IMR-90 (cell line): ENCODE measurements around the gene TNS2. TPM values are rescaled to one million over a fixed set of nuclear protein-coding genes. Genes with fewer than 3 reads are reported as not detected.

ENCODE experiments used
- ATAC-seq: fragments of 200-7000 bp; cut with Tn5 transposase; 2 replicates; pipeline ENCODE4 v1.9.1; 2020; ENCODE audit warnings: low read depth, mild to moderate bottlenecking, moderate library complexity
- BruUV-seq: library from RNA; stranded (reverse); fragments of 400-500 nt; replicated peaks from 2 replicates; lab custom pipeline; 2021; lab: Mats Ljungman, UMichigan
- CTCF ChIA-PET: fragments of 300-600 bp; formaldehyde crosslinking; extraction: SDS; loops from one replicate; lab custom pipeline; 2021; ENCODE audit warnings: antibody characterized with exemption; lab: Yijun Ruan, JAX
- POLR2A ChIA-PET: fragments of 300-600 bp; sonication (Branson Sonifier 250); formaldehyde crosslinking; loops from one replicate; lab custom pipeline; 2022; ENCODE audit warnings: antibody characterized with exemption; ENCODE audit not compliant: unreplicated experiment; lab: Charles Lee
- DNase-seq: peaks from one replicate; pipeline ENCODE4 v3.0.0; 2013
- H2AFZ ChIP-seq: replicated peaks from 2 replicates; pipeline ENCODE3; 2013; ENCODE audit warnings: low read length, mild to moderate bottlenecking; ENCODE audit not compliant: poor library complexity
- H2AK5ac ChIP-seq: 2 replicates; pipeline ENCODE4 v1.6.1; 2013; ENCODE audit warnings: low read depth, low read length, inconsistent platforms
- H2AK9ac ChIP-seq: replicated peaks from 2 replicates; pipeline ENCODE3; 2013; ENCODE audit warnings: mild to moderate bottlenecking, low read depth, low read length, moderate library complexity; ENCODE audit not compliant: poor library complexity
- H2BK120ac ChIP-seq: 2 replicates; pipeline ENCODE4 v1.6.1; 2013; ENCODE audit warnings: low read depth, low read length, inconsistent platforms
- H2BK15ac ChIP-seq: 3 replicates; pipeline ENCODE4 v1.6.1; 2013; ENCODE audit warnings: low read depth, low read length, inconsistent platforms
- H2BK20ac ChIP-seq: 2 replicates; pipeline ENCODE4 v1.6.1; 2013; ENCODE audit warnings: low read depth, mild to moderate bottlenecking, inconsistent platforms, low read length, moderate library complexity
- H2BK5ac ChIP-seq: 2 replicates; pipeline ENCODE4 v1.6.1; 2013; ENCODE audit warnings: mild to moderate bottlenecking, low read depth, low read length, inconsistent platforms; ENCODE audit not compliant: poor library complexity, severe bottlenecking
- H3K14ac ChIP-seq: replicated peaks from 2 replicates; pipeline ENCODE4 v1.6.1; 2013; ENCODE audit warnings: low read depth, low read length, inconsistent platforms
- H3K18ac ChIP-seq: 2 replicates; pipeline ENCODE4 v1.6.1; 2013; ENCODE audit warnings: low read depth, low read length, control low read depth
- H3K23ac ChIP-seq: 2 replicates; pipeline ENCODE4 v1.6.1; 2013; ENCODE audit warnings: low read depth, low read length, inconsistent platforms
- H3K27ac ChIP-seq: 2 replicates; pipeline ENCODE4 v1.5.1; 2013; ENCODE audit warnings: mild to moderate bottlenecking, control low read depth, low read length; ENCODE audit not compliant: insufficient read depth
- H3K27me3 ChIP-seq: 2 replicates; pipeline ENCODE4 v1.6.1; 2013; ENCODE audit warnings: low read length; ENCODE audit not compliant: control insufficient read depth, insufficient read depth
- H3K36me3 ChIP-seq: 2 replicates; pipeline ENCODE4 v1.6.1; 2013; ENCODE audit warnings: low read length, mixed read lengths; ENCODE audit not compliant: control insufficient read depth, insufficient read depth
- H3K4ac ChIP-seq: 2 replicates; pipeline ENCODE4 v1.6.1; 2013; ENCODE audit warnings: low read depth, low read length, inconsistent platforms
- H3K4me1 ChIP-seq: 2 replicates; pipeline ENCODE4 v1.6.1; 2013; ENCODE audit warnings: low read length, mixed read lengths; ENCODE audit not compliant: control insufficient read depth, insufficient read depth
- H3K4me2 ChIP-seq: 2 replicates; pipeline ENCODE4 v1.6.1; 2013; ENCODE audit warnings: low read depth, mild to moderate bottlenecking, control low read depth, low read length, moderate library complexity
- H3K4me3 ChIP-seq: 2 replicates; pipeline ENCODE4 v1.5.1; 2013; ENCODE audit warnings: low read depth, mild to moderate bottlenecking, control low read depth, low read length, moderate library complexity; ENCODE audit not compliant: insufficient read depth
- H3K56ac ChIP-seq: 2 replicates; pipeline ENCODE4 v1.6.1; 2013; ENCODE audit warnings: low read length, inconsistent platforms; ENCODE audit not compliant: insufficient read depth; ENCODE audit errors: extremely low read depth
- H3K79me1 ChIP-seq, 2 experiments: 2 replicates each; pipeline ENCODE4 v1.6.1; 2013; ENCODE audit warnings: low read length in 2 of 2, inconsistent platforms in 1 of 2, low read depth in 1 of 2
- H3K9ac ChIP-seq: 2 replicates; pipeline ENCODE4 v1.6.1; 2013; ENCODE audit warnings: low read depth, low read length, control low read depth
- H3K9me1 ChIP-seq: 2 replicates; pipeline ENCODE4 v1.6.1; 2013; ENCODE audit warnings: low read length, inconsistent platforms; ENCODE audit not compliant: insufficient read depth
- H3K9me3 ChIP-seq: 2 replicates; pipeline ENCODE4 v1.6.1; 2013; ENCODE audit warnings: low read length; ENCODE audit not compliant: control insufficient read depth, insufficient read depth
- H4K20me1 ChIP-seq: 2 replicates; pipeline ENCODE4 v1.6.1; 2013; ENCODE audit warnings: low read length, inconsistent platforms; ENCODE audit not compliant: insufficient read depth
- H4K5ac ChIP-seq: 2 replicates; pipeline ENCODE4 v1.6.1; 2013; ENCODE audit warnings: mild to moderate bottlenecking, low read depth, low read length, control low read depth
- H4K8ac ChIP-seq, 2 experiments: 2 replicates each; pipeline ENCODE4 v1.6.1; 2013; ENCODE audit warnings: low read depth in 2 of 2, low read length in 2 of 2, control low read depth in 1 of 2, inconsistent platforms in 1 of 2
- H4K91ac ChIP-seq: 2 replicates; pipeline ENCODE4 v1.6.1; 2013; ENCODE audit warnings: low read depth, low read length, inconsistent platforms; ENCODE audit not compliant: insufficient read depth
- BHLHE40 ChIP-seq: fragments of 150-350 bp; IDR thresholded peaks from 2 replicates; pipeline ENCODE4 v1.6.1; 2016; ENCODE audit warnings: mild to moderate bottlenecking, low read depth, low read length
- CHD1 ChIP-seq: IDR thresholded peaks from 2 replicates; pipeline ENCODE4 v1.6.1; 2012; ENCODE audit warnings: low read depth, low read length, improper control_type of control experiment
- FOS ChIP-seq: fragments of 150-350 bp; IDR thresholded peaks from 2 replicates; pipeline ENCODE4 v1.6.1; 2016; ENCODE audit warnings: low read depth, low read length
- MAFK ChIP-seq: IDR thresholded peaks from 2 replicates; pipeline ENCODE4 v1.6.1; 2012; ENCODE audit warnings: low read depth, low read length, improper control_type of control experiment
- MXI1 ChIP-seq: IDR thresholded peaks from 2 replicates; pipeline ENCODE4 v1.6.1; 2012; ENCODE audit warnings: low read depth, mild to moderate bottlenecking, low read length, moderate library complexity, borderline replicate concordance
- WGBS, 2 experiments: methylation state at CpG; one replicate each; pipeline versions ENCODE4 v1.1.5 to v1.1.7; 2013; ENCODE audit warnings: missing lambda C conversion rate in 2 of 2; ENCODE audit not compliant: insufficient read length in 1 of 2; ENCODE audit errors: extremely low coverage in 2 of 2; 5-methylcytosine and 5-hydroxymethylcytosine counted together
- dilution Hi-C: fragments of 300-500 bp; cut with HindIII; formaldehyde crosslinking; loops from one replicate; pipeline ENCODE4 v1.14.3; 2018; ENCODE audit warnings: low sequenced_read_pairs; ENCODE audit not compliant: unreplicated experiment
- in situ Hi-C: fragments of 300-500 bp; cut with MboI; formaldehyde crosslinking; loops from 3 replicates; pipeline ENCODE4 v1.14.3; 2019; ENCODE audit warnings: low sequenced_read_pairs, inconsistent platforms, mixed read lengths
- intact Hi-C: fragments of 100-400 bp; cut with micrococcal nuclease; formaldehyde crosslinking; loops from 2 replicates; pipeline ENCODE4 v1.10.0; 2022
- polyA plus RNA-seq, 3 experiments: library from polyadenylated mRNA; depleted of rRNA; stranded (reverse); fragments of >200 nt; gene quantifications; 2 replicates each; pipeline ENCODE4 v1.2.3, GENCODE V29; 2012; ENCODE audit warnings: low replicate concordance in 1 of 3
- total RNA-seq: library from RNA; depleted of rRNA; stranded (reverse); fragments of >200 nt; gene quantifications from 2 replicates; pipeline ENCODE4 v1.2.3, GENCODE V29; 2012
- TF ChIP-seq, protein P1 (sequence below): fragments of 150-350 bp; IDR thresholded peaks from 2 replicates; pipeline ENCODE4 v1.6.1; 2016; ENCODE audit warnings: low read depth, mild to moderate bottlenecking, low read length, moderate library complexity, borderline replicate concordance
- TF ChIP-seq, protein P2 (sequence below): fragments of 150-350 bp; IDR thresholded peaks from 2 replicates; pipeline ENCODE4 v1.6.1; 2017; ENCODE audit warnings: mild to moderate bottlenecking, antibody characterized with exemption, low read length, low read depth

TNS2 gene
- total and polyA plus RNA-seq, 2 of the 4 experiments (the other 2 are of a cell fraction) = 10.4 to 67.2 TPM

DNA sequence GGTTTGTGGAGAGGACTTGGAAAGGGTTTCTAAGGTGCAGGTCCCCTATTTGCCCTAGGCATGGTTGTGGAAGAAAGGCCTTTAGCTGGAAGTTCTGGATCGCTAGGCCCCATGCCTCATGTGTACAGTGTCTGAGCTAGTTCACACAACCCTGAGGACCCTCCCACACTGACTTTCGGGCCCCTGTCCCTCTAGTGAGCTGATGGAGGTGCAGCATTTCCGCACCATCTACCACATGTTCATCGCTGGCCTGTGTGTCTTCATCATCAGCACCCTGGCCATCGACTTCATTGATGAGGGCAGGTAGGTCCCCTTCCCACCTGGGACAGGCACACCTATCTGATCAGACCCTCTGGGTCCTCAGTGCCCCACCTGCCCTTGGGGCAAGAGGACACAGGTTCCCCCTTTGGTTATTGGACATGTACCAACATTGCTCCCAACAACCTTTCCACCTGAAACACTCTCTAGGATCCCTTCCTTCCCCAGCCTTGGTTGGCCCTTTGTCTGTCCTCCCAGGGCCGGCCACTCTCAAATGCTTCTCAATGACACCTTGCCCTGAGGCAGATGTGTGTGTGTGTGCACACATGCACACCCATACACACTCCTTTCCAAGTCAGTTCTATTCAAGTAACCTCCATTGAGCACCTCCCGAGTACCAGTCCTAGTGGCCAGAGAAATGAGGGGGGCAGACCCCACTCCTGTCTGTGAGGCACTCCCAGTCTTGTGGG is 56.0 kb downstream of the TNS2 start:
- no peaks in the 10 kb centered on the region for H3K9me3 ChIP-seq
- no peak overlapping the region for H3K27ac ChIP-seq
- no peak overlapping the region for H3K18ac ChIP-seq
- no peak overlapping the region for H4K8ac ChIP-seq
- no TSS peak for BruUV-seq
- peak overlapping the region; percentile 13 for H2AK9ac ChIP-seq
- ATAC-seq (no peak), DNase-seq (no peak)
- H3K14ac ChIP-seq = no peak overlapping the region
- no peak overlapping the region for H4K91ac ChIP-seq
- H3K23ac ChIP-seq = no peak overlapping the region
- no peak overlapping the region for H4K5ac ChIP-seq
- peaks cover 3% of the 10 kb centered on the region; the same call in 1 of the 2 replicates for H3K4me1 ChIP-seq
- no peak overlapping the region for H3K56ac ChIP-seq
- H3K4me2 ChIP-seq = no peak overlapping the region
- intact Hi-C loops (loop anchor here (5.0 kb wide), 1 partner anchor 41 kb away; no protein-coding TSS in a partner anchor), dilution Hi-C loops (no loop called here), in situ Hi-C loops (no loop called here)
- no peak overlapping the region for H2BK5ac ChIP-seq
- H3K4ac ChIP-seq = no peak overlapping the region
- WGBS, 2 experiments = 93% methylated on average over 3 of the region's 7 CpGs; no CpG with 5 or more reads in 1 of the 2 experiments
- H2BK120ac ChIP-seq = no peak overlapping the region
- no peaks in the 10 kb centered on the region for H3K27me3 ChIP-seq
- no peak overlapping the region for H2BK20ac ChIP-seq
- TF ChIP-seq, protein P1, sequence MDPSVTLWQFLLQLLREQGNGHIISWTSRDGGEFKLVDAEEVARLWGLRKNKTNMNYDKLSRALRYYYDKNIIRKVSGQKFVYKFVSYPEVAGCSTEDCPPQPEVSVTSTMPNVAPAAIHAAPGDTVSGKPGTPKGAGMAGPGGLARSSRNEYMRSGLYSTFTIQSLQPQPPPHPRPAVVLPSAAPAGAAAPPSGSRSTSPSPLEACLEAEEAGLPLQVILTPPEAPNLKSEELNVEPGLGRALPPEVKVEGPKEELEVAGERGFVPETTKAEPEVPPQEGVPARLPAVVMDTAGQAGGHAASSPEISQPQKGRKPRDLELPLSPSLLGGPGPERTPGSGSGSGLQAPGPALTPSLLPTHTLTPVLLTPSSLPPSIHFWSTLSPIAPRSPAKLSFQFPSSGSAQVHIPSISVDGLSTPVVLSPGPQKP = no peak
- no peak for TF ChIP-seq FOS
- TF ChIP-seq CHD1 = no peak
- TF ChIP-seq MXI1 = no peak
- TF ChIP-seq BHLHE40 = no peak
- TF ChIP-seq MAFK = no peak
- TF ChIP-seq, protein P2, sequence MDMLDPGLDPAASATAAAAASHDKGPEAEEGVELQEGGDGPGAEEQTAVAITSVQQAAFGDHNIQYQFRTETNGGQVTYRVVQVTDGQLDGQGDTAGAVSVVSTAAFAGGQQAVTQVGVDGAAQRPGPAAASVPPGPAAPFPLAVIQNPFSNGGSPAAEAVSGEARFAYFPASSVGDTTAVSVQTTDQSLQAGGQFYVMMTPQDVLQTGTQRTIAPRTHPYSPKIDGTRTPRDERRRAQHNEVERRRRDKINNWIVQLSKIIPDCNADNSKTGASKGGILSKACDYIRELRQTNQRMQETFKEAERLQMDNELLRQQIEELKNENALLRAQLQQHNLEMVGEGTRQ = no peak
- H3K9ac ChIP-seq = no peak overlapping the region
- peaks cover 7% of the 10 kb centered on the region; the same call in 1 of the 2 replicates for H3K36me3 ChIP-seq
- H2AFZ ChIP-seq = no peak overlapping the region
- H2BK15ac ChIP-seq = no peak overlapping the region
- H3K79me1 ChIP-seq = no peaks in the 10 kb centered on the region
- no peak overlapping the region for H3K4me3 ChIP-seq
- H3K9me1 ChIP-seq = no peaks in the 10 kb centered on the region
- H4K20me1 ChIP-seq = no peaks in the 10 kb centered on the region
- ChIA-PET POLR2A (no interaction called here), CTCF (interaction anchor here (1.1 kb wide), 1 partner anchor 40 kb away, joined by 4 read pairs; no protein-coding TSS in a partner anchor)
- H2AK5ac ChIP-seq = no peak overlapping the region; the same call in 1 of the 2 replicates
